ENCODE results near the gene LATS2.

Gene LATS2

DNA sequence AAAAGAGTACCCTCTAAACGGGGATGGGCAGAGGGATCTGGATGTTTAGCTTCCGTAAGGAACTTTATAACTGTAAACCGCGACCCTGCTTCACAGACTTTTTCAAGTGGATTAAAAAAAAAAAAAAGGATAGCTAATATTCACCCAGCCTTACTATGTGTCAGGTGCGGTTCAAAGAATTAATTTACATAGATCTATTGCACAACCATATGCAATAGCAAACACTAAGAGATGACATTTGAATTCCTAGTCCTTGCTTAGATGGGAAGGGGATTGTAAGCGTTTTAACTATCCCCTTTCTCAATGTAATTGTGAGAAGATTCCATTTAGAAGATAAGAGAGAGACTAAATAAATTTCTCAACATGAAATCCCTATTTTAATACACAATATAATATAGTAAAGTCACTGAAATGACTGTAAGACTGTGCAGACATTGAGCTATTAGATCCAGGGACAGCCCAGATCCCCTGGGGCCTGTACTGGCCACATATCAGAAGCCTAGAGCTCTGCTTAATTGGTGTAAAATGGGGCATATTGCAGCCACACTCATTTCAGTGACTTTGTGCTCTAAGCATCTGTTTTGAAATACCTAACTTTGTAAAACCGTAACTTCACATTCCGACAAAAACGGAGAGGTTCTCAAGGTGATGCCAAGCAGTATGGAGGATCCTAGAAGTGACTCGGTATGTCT is 13.6 kb downstream of the LATS2 start:
- no peak overlapping the region for H2BK12ac ChIP-seq (ENCODE audit: low read length)
- no peak overlapping the region for H2AK5ac ChIP-seq (ENCODE audit: low read length)
- no peak overlapping the region for H2AFZ ChIP-seq (ENCODE audit: insufficient read depth, low read length, poor library complexity)
- no peak overlapping the region for H4K8ac ChIP-seq (ENCODE audit: low read depth, low read length)
- no peak overlapping the region for H2BK120ac ChIP-seq (ENCODE audit: insufficient read depth, low read length, poor library complexity)
- no peak overlapping the region for H4K12ac ChIP-seq (ENCODE audit: low read depth, low read length)
- no peak overlapping the region for H3K18ac ChIP-seq (ENCODE audit: low read length)
- no peak overlapping the region for H3K9ac ChIP-seq (ENCODE audit: low read length)
- no peak overlapping the region for H3K4me3 ChIP-seq (ENCODE audit: low read depth, low read length)
- H3K36me3 ChIP-seq (ENCODE audit: control insufficient read depth in 1 of 2, insufficient read depth in 2 of 2, low read length in 2 of 2): peaks cover 25 to 26% of the 10 kb centered on the region in 2 experiments
- peaks cover 35% of the 10 kb centered on the region for H3K79me2 ChIP-seq (ENCODE audit: control insufficient read depth, insufficient read depth, low read length, poor library complexity)
- H3K4me2 ChIP-seq (ENCODE audit: low read length): no peak overlapping the region
- H3K27me3 ChIP-seq (ENCODE audit: insufficient read depth, low read length): no peaks in the 10 kb centered on the region
- no peak overlapping the region for H2BK5ac ChIP-seq (ENCODE audit: low read depth, low read length, poor library complexity)
- no CpG with 5 or more reads among the region's 10 CpGs for WGBS (ENCODE audit: extremely low coverage, insufficient coverage, insufficient read length)
- DNase-seq: peak in 1 of 2 donors; percentile 46
- no peaks in the 10 kb centered on the region for H3K79me1 ChIP-seq (ENCODE audit: low read length)
- no peak overlapping the region for H3K27ac ChIP-seq (ENCODE audit: low read depth, low read length)
- no peak overlapping the region for H3K14ac ChIP-seq (ENCODE audit: low read length)
- H3K4ac ChIP-seq (ENCODE audit: low read depth, low read length): peak overlapping the region; percentile 59
- H4K91ac ChIP-seq (ENCODE audit: low read depth, low read length): no peak overlapping the region
- peaks cover 12 to 14% of the 10 kb centered on the region in 2 experiments for H3K4me1 ChIP-seq (ENCODE audit: control insufficient read depth in 1 of 2, insufficient read depth in 2 of 2, low read length in 2 of 2)
- peaks cover 2% of the 10 kb centered on the region for H3K9me3 ChIP-seq (ENCODE audit: insufficient read depth, low read depth, low read length)
- H3K23ac ChIP-seq (ENCODE audit: low read length): no peak overlapping the region

- H4K12ac ChIP-seq (ENCODE audit: low read depth, low read length): no peak overlapping the region
- DNase-seq: no peak
- WGBS (ENCODE audit: extremely low coverage, insufficient coverage, insufficient read length): no CpG with 5 or more reads among the region's 9 CpGs
These were observed 14.3 kb downstream of the LATS2 start for GRCh38 chr13:21047087-21047486.

GRCh38 chr13:21046203-21046602 is 15.2 kb downstream of the LATS2 start:
- no peak overlapping the region for H2AFZ ChIP-seq (ENCODE audit: insufficient read depth, low read length, poor library complexity)
- H3K9ac ChIP-seq (ENCODE audit: low read length): no peak overlapping the region
- no peak overlapping the region for H3K23ac ChIP-seq (ENCODE audit: low read length)
- no peak overlapping the region for H4K12ac ChIP-seq (ENCODE audit: low read depth, low read length)
- H3K27me3 ChIP-seq (ENCODE audit: insufficient read depth, low read length): no peaks in the 10 kb centered on the region
- no peak overlapping the region for H2BK5ac ChIP-seq (ENCODE audit: low read depth, low read length, poor library complexity)
- WGBS (ENCODE audit: extremely low coverage, insufficient coverage, insufficient read length): no CpG with 5 or more reads among the region's 7 CpGs
- H2AK5ac ChIP-seq (ENCODE audit: low read length): no peak overlapping the region
- H4K91ac ChIP-seq (ENCODE audit: low read depth, low read length): no peak overlapping the region
- H3K36me3 ChIP-seq (ENCODE audit: control insufficient read depth in 1 of 2, insufficient read depth in 2 of 2, low read length in 2 of 2): peaks cover 28 to 30% of the 10 kb centered on the region in 2 experiments
- no peak overlapping the region for H3K18ac ChIP-seq (ENCODE audit: low read length)
- no peak overlapping the region for H3K14ac ChIP-seq (ENCODE audit: low read length)
- no peak overlapping the region for H2BK12ac ChIP-seq (ENCODE audit: low read length)
- peaks cover 11 to 14% of the 10 kb centered on the region in 2 experiments for H3K4me1 ChIP-seq (ENCODE audit: control insufficient read depth in 1 of 2, insufficient read depth in 2 of 2, low read length in 2 of 2)
- DNase-seq: no peak
- no peak overlapping the region for H3K4me3 ChIP-seq (ENCODE audit: low read depth, low read length)
- H3K79me1 ChIP-seq (ENCODE audit: low read length): no peaks in the 10 kb centered on the region
- H3K9me3 ChIP-seq (ENCODE audit: insufficient read depth, low read depth, low read length): no peaks in the 10 kb centered on the region
- no peak overlapping the region for H3K27ac ChIP-seq (ENCODE audit: low read depth, low read length)
- H4K8ac ChIP-seq (ENCODE audit: low read depth, low read length): no peak overlapping the region
- peaks cover 29% of the 10 kb centered on the region for H3K79me2 ChIP-seq (ENCODE audit: control insufficient read depth, insufficient read depth, low read length, poor library complexity)
- H3K4me2 ChIP-seq (ENCODE audit: low read length): no peak overlapping the region
- H3K4ac ChIP-seq (ENCODE audit: low read depth, low read length): no peak overlapping the region
- no peak overlapping the region for H2BK120ac ChIP-seq (ENCODE audit: insufficient read depth, low read length, poor library complexity)

More at GRCh38 chr13:21047087-21047486, 14.3 kb downstream of the LATS2 start:
- H3K79me1 ChIP-seq (ENCODE audit: low read length): no peaks in the 10 kb centered on the region
- no peak overlapping the region for H4K8ac ChIP-seq (ENCODE audit: low read depth, low read length)
- H2BK5ac ChIP-seq (ENCODE audit: low read depth, low read length, poor library complexity): no peak overlapping the region
- peaks cover 31% of the 10 kb centered on the region for H3K79me2 ChIP-seq (ENCODE audit: control insufficient read depth, insufficient read depth, low read length, poor library complexity)
- H3K36me3 ChIP-seq (ENCODE audit: control insufficient read depth in 1 of 2, insufficient read depth in 2 of 2, low read length in 2 of 2): peaks cover 28 to 30% of the 10 kb centered on the region in 2 experiments
- no peak overlapping the region for H3K9ac ChIP-seq (ENCODE audit: low read length)
- H3K23ac ChIP-seq (ENCODE audit: low read length): no peak overlapping the region
- no peaks in the 10 kb centered on the region for H3K27me3 ChIP-seq (ENCODE audit: insufficient read depth, low read length)
- no peak overlapping the region for H2BK120ac ChIP-seq (ENCODE audit: insufficient read depth, low read length, poor library complexity)
- no peak overlapping the region for H2AK5ac ChIP-seq (ENCODE audit: low read length)
- peak overlapping the region; percentile 59 for H3K4ac ChIP-seq (ENCODE audit: low read depth, low read length)
- H3K4me2 ChIP-seq (ENCODE audit: low read length): no peak overlapping the region
- H2BK12ac ChIP-seq (ENCODE audit: low read length): no peak overlapping the region
- H3K9me3 ChIP-seq (ENCODE audit: insufficient read depth, low read depth, low read length): peaks cover 2% of the 10 kb centered on the region
- no peak overlapping the region for H3K14ac ChIP-seq (ENCODE audit: low read length)
- peaks cover 12 to 14% of the 10 kb centered on the region in 2 experiments for H3K4me1 ChIP-seq (ENCODE audit: control insufficient read depth in 1 of 2, insufficient read depth in 2 of 2, low read length in 2 of 2)
- H3K27ac ChIP-seq (ENCODE audit: low read depth, low read length): no peak overlapping the region
- H2AFZ ChIP-seq (ENCODE audit: insufficient read depth, low read length, poor library complexity): no peak overlapping the region
- H3K4me3 ChIP-seq (ENCODE audit: low read depth, low read length): no peak overlapping the region
- no peak overlapping the region for H3K18ac ChIP-seq (ENCODE audit: low read length)
- no peak overlapping the region for H4K91ac ChIP-seq (ENCODE audit: low read depth, low read length)

DNA sequence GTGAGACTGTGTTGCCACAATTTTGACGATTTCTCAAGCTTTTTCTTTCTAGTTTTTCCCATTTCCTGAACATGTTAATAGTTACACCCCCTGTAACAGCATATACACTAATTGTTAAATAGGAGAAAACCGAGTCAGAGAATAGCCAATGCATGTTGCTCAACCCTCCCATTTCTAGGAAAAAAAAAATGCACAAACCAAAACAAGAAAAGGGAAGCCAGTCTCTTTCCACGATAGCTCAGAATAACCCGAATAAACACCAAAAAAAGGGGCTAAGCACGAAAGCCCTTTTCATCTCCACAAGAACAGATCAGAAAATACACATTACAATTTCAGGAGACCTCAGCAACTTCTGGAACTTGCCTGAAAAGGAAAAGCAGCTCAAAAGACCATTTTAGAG is 16.3 kb downstream of the LATS2 start:
- no peaks in the 10 kb centered on the region for H3K9me3 ChIP-seq (ENCODE audit: insufficient read depth, low read depth, low read length)
- no CpG with 5 or more reads among the region's 5 CpGs for WGBS (ENCODE audit: extremely low coverage, insufficient coverage, insufficient read length)

More for the DNA sequence above, 16.3 kb downstream of the LATS2 start:
- no peak overlapping the region for H3K9ac ChIP-seq (ENCODE audit: low read length)
- no peak overlapping the region for H2BK120ac ChIP-seq (ENCODE audit: insufficient read depth, low read length, poor library complexity)
- no peak overlapping the region for H3K18ac ChIP-seq (ENCODE audit: low read length)
- no peaks in the 10 kb centered on the region for H3K79me1 ChIP-seq (ENCODE audit: low read length)
- H2BK5ac ChIP-seq (ENCODE audit: low read depth, low read length, poor library complexity): no peak overlapping the region
- no peak overlapping the region for H3K4me3 ChIP-seq (ENCODE audit: low read depth, low read length)
- peak overlapping the region; percentile 41 for H3K4ac ChIP-seq (ENCODE audit: low read depth, low read length)
- H2AFZ ChIP-seq (ENCODE audit: insufficient read depth, low read length, poor library complexity): no peak overlapping the region
- no peak overlapping the region for H4K8ac ChIP-seq (ENCODE audit: low read depth, low read length)
- no peak overlapping the region for H3K27ac ChIP-seq (ENCODE audit: low read depth, low read length)
- no peaks in the 10 kb centered on the region for H3K27me3 ChIP-seq (ENCODE audit: insufficient read depth, low read length)
- no peak overlapping the region for H2BK12ac ChIP-seq (ENCODE audit: low read length)
- H3K4me1 ChIP-seq (ENCODE audit: control insufficient read depth in 1 of 2, insufficient read depth in 2 of 2, low read length in 2 of 2): peaks cover 8 to 14% of the 10 kb centered on the region in 2 experiments
- no peak overlapping the region for H2AK5ac ChIP-seq (ENCODE audit: low read length)
- no peak overlapping the region for H4K91ac ChIP-seq (ENCODE audit: low read depth, low read length)
- no peak overlapping the region for H3K14ac ChIP-seq (ENCODE audit: low read length)
- H3K4me2 ChIP-seq (ENCODE audit: low read length): no peak overlapping the region
- H4K12ac ChIP-seq (ENCODE audit: low read depth, low read length): no peak overlapping the region
- peaks cover 26% of the 10 kb centered on the region for H3K79me2 ChIP-seq (ENCODE audit: control insufficient read depth, insufficient read depth, low read length, poor library complexity)
- H3K23ac ChIP-seq (ENCODE audit: low read length): no peak overlapping the region
- H3K36me3 ChIP-seq (ENCODE audit: control insufficient read depth in 1 of 2, insufficient read depth in 2 of 2, low read length in 2 of 2): peaks cover 26 to 28% of the 10 kb centered on the region in 2 experiments
- DNase-seq: no peak

Data from trophoblast cell (in vitro differentiated cells and primary cell).